NCI-H2029 (cell line): ENCODE measurements around the gene CCDC88C.

Experiments
- DNase-seq: peaks from one replicate; lab custom pipeline; 2025; lab: John Stamatoyannopoulos, UW

CCDC88C gene

DNA sequence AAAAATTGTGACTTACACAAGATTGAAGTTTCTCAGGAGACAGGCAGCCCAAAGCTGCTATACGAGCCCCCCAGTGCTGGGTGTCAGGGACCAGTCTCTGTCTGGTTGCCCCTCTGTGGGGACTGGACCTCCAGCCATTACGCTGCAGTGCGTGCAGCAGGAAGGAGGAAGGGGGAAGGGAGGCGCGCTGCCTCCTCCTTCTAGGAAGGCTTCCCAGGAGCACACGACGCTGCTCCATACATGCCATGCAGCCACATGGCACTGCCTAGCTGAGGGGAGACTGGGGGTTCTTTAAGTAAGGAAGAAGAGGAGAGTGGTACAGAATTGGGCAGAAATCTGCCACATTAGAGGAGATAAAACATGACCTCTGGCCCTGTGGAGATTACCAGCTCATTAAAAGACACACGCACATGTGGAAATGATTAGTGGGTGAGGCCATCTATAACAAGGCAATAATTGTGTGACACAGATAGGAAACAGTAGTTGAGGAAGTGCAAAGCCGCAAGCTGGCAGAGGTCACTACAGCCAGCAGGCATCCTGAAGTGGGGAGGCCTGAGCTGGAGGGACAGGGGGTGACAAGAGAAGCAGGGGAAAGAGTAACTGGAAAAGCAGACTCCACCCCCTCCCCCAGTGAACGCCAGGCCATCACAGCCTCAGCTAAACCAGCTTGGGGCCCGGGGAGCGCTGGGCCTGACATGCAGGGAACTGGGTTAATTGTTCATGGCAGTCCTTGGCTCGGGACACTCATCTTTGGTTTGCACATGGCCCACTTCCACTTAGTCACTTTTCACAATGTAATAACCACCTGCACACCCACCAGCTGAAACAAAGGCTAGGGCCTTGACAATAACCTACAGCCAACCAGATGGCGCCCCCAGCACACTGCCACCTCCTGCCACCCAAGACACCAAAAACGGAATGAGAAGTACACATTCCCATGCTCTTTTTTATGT, 39.6 kb downstream of the CCDC88C start:
- no peak for DNase-seq

DNA sequence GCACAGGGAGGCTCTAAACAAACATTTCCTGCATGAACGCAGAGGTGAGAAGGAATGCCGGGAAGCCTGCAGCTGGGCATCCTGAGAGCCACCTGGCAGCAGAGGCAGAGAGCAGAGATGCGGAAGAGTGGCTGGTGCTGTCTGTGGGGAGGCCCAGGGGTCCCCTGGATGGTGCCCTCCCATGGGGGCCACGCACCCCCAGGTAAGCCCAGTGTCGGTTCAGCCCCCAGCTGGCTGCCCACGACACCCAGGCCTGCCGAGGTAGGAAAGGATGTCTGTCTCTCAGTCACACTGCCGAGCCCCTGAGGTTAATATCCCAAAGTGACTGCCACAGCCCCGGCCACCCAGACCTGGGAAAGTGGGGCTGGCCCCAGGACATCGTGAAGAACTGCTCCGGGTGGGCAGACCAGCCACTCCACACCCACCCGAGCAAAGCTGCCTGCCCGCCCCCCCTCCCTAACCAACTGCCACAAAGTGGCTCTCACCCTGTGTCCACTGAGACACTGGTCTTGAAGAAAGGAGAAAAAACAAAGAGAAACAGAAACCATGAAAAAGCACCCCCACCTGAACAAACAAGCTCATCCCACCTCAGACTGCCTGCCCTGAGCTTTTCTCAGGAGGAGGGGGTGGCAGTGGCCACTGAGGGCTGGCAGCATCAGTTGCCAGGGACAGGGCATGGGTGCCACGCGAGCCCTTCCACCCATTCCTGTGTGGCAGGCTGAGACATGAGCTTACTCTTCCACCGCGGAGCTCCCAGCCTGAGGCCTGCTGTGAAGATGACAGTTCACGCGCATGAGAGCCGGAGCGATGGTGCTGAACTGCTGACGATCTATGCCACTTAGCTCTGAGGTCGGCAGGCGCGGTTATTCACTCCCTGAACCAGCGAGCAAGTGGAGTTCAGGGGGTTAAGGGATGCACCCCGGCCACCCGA, 40.8 kb downstream of the CCDC88C start:
- peak; percentile 36 for DNase-seq

DNA sequence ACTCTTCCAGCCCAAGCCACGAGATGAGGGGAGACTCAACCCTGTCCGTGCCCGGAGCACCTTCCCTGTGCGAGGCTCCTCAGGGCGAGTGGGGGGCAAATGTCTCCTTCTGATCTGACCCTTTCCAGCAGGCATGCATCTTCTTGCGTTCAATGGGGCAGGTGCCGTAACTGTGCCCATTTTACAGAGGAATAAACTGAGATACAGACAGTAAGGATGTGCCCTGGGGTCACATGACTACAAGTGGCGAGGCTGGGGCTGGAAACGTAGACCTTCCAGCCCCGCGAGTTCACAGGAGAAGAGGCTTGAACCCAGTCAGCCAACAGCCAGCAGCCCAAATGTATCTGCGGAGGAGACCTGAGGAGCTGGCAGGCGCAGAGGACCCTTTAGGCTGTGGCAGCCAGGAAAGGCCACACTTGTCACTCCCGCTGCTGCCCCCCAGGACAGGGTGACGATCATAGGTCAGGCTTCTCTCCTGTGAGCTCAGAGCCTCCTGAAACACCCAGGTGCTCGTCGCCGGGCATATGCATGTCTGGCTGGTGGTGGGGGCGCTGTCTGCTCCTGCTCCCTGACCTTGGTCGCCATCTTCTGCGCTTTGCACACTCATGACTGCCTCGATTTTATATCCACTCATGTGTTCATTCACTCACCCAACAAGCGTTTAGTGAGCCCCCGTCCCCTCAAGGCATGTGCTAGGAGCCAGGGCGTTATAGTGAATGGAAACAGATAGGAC, 41.7 kb downstream of the CCDC88C start:
- DNase-seq = no peak

DNA sequence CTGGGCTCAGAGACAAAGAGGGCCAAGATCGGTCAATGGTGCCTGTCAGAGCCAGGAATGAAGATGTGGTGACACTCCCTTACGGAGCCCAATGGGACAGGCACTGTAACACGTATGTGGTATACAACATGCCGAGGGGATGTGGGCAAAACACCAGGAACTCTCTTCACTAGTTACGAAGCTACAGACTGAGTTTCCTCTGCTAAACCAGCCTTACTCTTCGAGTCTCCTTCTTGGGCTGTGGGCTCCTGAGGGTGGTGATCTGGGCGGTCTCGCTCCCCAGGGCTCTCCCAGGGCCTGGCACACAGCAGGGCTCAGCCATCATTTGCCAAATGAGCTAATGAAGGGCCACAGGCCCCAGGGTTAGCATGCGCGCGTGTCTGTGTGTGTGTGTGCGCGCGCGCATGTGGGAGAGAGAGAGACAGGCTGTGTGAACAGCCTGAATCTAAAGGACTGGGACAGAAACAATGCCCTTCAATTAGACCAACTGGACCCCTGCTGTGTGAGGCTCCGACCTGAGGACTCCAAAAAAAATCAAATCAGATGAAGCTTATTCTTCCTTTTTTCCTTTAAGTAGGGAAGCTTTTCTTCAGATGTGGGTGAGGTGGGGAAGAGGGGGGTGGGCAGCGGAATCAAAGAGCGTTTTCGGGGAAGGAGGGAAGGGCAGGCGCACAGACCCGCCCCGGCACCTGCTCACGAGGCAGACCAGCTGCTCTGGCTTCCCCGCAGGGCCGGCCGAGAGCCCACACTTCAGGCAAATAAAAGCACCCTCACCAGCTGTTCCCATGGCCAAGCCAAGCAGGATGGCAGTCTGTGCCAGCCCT, 42.5 kb downstream of the CCDC88C start:
- peak; percentile 76 for DNase-seq

DNA sequence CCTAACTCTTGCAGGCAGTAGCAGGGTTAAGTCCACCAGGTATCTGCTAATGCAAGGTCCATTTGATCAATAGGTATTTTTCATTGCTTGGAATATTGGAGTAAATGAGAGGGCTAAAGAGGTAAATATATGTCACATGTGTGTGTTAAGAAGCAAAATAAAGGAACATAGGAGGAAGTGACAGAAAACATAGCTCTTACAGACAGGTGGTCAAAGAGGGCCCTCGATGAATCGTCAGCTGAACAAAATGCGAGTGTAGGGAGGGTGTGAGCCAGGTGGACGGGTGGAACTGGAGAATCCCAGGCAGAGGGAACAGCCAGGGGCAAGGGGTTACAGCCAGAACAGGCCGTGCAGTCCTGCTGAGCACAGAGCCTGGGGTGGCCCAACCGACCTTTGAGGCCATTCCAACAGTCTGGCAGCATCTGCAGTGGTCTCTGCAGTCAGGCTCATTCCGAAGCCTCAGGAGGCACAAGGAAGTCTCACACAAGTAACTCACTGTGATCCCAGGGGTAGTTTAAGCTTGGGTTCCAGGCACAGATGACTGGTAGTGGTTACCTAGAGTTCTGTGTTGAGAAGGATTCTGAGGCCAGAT, 43.2 kb downstream of the CCDC88C start:
- no peak for DNase-seq

DNA sequence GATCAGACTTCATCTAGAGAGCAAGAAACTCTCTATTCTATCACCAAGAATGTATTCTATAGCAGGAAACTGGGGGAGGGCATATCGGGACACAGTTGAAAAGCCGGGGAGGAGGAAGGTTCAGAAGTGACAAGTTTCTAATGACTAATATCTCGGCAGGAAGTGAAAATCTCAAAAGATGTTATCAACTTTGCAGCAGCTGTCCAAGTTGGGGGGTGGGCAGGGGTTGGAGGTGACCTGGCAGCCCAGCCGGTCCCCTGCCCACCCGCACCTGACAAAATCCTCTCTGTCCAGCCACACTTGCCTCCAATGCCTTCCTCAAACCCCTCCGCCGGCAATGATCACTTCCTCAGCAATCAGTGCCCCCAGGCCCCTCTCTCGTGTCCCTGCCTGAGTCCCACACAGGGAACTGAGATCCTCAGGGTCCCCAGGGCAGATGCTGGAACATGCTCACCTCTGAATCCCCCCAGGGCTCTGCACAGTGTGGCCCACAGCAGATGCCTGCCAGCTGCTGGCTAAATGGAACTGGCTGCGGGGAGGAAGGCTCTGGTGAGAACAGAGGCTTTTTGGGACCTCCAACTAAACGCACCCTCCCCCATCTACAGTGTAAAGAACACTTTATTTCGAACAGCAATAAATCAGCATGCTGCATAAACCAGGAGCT, 43.9 kb downstream of the CCDC88C start:
- no peak for DNase-seq

DNA sequence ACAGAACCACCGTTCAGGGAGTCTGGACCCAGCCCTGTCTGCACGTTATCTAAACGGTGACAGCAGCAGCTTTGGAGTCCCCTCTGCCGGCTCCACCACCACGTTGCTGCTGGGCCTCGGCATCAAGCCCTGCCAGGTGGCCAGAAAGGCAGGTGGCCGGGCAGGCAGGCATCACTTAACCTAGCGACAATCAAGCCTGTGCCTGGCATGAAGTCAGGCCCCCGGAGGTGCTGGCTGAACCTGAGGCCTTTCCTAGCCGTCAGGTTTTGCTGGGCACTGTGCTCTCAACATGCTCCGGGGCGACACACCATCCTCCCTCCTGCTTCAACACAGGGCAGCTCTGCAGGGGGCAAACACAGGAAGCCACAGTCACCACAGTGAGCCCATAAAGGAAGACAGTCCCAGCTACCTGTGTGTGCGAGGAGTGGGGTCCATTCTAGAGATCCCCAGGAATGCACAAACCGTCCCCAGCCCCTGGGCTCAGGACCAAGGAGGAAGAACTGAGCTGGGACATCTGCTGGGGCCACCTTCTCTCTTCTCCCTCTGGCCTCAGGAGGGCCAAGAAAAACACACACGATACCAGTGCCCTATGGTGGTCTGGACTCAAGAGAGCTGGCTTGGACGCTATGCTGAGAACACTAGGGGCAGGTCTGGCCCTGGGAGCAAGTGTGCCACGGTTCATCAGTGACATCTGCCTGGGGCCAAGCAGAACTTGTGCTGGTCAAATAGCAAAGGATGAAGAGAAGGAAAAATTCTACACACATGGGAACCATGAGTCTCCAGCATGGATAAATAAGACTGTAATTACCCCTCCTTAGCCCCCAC, 44.7 kb downstream of the CCDC88C start:
- DNase-seq = peak; percentile 55

DNA sequence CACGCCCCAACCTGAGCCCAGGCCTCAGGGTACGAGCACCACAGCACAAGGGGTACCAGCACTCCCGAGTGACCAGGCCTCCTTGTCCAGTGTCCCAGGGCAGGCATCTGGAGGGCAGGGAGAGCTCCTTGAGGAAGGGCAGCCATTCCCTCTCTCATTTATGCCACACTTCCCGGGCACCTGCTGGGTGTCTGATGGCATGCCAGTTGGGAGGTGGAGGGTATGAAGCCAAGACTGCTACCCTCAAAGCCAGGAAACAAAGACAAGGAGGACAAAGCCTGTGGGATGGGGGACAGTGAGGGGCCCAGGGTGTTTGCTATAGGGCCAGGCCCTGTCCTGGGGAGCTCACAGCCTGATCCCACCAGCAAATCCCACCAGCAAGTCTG, 45.6 kb downstream of the CCDC88C start:
- no peak for DNase-seq

DNA sequence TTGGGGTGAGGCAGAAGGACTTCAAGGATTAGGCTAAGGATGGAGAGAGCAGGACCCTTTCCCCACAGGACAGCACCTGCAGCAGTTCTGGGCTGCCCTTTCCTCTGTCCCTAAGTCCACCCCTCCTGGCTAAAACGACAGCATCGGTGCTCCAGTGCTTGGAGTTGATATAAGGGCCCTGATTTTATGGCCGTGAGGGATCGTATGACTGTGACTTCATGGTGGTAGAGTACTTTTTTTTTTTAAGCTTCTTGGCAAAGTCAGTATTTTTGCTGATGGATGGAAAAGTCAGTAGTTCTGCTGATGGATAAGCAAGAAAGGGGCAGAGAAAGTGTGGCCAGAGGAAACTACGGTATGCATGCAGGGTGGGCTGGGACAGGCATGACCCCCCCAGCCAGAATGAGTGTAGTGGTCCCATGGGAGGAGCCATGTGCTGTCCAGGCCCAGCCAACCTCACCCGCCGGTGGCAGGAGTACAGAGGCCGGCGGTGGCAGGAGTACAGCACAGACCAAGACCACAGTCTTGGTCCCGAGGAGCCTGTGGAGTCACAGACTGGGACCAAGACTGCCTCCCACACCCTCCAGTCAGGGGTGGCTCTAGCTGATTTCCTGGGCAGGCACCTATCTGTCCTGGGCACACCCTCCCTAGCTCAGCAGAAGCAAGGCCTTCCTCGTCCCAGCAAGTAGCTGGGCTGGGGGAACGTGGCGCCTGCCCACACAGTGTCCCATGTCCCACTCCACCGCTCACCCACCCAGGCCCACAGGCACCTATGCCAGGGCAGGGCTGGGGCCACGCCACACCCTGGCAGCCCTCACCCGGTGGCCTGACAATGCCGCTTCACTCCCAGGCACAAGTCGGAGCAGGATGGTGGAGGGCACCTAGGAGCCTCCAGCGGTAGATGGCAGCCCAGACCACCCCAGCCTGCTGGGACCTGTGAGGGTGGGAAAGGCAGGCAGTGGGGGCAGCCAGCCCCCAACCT, 46.3 kb downstream of the CCDC88C start:
- DNase-seq = no peak

DNA sequence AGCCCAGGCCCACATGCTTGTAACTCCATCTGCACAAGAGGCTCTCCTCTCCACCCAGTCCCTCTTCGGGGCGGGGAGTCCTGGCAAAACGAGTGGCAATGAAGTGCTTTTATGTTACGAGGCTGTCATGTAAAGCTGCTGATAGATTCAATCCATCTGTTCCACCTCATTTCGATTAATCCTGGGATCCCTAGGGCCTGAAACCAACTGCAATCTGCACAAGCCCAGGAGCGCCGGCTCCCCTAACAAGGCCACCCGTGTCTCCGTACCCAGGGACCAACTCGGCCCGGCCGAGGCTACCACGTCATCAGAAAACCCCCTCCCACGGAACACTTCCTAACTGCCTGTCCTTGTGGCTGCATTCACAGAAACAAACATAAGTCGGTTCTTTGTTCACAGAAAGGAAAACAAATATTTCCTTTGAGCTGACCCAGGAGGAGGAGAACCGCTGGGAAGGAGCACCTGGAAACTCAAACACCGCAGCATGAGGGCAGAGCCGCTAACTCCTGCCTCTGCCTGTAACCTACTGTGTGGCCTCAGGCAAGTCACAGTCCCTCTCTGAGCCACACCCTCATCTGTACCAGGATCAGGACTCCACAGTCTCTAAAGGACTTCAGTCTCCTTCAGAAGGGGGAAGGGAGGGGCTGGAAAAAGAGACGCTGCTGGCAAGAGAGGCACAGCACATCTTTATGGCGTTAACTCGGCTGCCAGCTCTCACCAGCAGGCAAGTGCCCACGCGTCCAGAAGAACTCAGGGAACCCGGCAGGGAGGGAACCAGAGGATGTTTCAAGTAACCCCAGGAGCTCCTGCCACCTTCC, 47.8 kb downstream of the CCDC88C start:
- no peak for DNase-seq

DNA sequence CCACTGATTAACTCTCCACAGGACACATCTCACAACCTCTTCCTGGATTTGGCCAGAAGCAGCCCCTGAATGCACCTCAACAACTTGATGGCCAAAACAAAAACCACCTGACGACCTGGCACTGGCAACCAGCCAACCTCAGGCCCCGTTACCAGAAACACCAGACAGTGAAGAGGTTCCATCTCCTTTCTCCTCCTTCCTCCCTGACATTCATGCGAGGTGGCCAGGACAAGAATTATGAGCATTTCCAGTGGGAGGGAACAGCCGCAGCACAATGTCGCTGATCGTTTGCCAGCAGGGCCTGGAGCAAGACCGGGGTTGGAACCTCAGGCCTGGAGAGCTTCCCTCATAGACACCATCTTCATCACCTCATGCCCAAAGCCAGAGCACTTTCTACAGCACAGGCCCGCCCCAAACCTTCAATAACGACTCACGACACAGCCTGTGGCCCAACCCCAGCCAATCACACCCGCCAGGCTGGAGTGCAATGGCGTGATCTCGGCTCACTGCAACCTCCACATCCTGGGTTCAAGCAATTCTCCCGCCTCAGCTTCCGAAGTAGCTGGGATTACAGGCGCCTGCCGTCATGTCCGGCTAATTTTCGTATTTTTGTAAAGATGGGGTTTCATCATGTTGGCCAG, 48.7 kb downstream of the CCDC88C start:
- DNase-seq = no peak

DNA sequence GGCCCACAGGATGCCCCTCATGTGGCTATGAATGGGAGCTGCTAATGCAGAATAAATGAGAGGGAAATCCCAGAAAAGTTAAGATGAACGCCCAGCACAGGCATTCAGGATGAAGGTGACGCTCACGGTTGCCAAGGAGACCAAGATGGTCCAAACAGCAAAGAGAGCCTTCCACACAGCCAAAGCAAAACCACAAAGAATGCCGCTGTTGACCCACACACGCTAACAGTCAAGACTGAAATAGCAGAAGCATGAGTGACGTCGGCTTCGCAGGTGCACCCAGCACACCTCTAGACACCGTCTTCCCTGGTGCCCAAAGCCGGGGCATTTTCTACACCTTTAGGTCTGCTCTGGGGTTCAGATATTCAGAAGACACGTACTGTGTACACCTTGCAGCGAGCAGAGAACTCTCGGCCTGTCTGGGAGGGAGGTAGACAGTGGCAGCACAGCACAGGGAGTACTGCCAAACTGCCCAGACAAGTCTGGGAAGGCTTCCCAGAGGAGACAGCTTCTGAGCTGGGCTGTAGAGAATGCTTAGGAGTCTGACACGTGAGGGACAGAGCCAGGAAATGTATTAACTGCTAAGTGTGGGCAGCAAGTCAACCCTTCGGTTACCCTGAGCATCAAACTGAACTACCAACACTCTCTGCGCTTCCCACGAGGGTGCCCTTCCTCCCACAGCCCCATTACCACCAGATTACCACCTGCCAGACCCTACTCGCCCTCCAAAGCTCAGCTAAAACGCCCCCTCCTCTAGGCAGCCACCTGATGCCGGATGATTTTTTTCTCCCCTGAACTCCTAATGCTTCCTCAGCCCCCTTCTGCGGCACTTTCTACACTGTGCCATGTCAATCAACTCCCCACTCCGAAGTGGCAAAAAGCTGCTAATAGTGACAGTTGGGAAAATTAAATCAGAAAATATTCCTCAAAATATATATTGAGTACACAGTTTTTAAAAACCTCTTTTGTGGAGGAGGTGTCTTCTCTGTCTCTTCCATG, 50.1 kb downstream of the CCDC88C start:
- DNase-seq = no peak

DNA sequence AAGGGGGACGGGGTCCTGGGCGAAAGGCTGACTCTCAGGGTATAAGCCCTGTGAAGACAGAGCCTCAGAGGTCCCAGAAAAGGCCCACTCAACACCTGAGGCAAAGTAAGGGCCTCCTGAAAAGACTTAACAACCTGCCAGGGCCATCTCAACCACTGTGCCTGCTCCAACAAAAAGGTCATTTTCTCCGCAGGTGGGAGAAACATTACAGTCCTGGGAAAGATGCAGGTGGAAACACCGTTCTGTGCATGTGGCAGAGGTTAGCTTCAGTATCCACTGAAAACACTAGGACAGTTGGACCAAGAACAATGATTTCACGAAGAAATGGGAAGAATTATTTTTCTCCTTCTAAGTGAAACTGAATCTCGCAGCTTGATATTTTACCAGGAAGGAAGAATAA, 50.9 kb downstream of the CCDC88C start:
- DNase-seq = no peak

DNA sequence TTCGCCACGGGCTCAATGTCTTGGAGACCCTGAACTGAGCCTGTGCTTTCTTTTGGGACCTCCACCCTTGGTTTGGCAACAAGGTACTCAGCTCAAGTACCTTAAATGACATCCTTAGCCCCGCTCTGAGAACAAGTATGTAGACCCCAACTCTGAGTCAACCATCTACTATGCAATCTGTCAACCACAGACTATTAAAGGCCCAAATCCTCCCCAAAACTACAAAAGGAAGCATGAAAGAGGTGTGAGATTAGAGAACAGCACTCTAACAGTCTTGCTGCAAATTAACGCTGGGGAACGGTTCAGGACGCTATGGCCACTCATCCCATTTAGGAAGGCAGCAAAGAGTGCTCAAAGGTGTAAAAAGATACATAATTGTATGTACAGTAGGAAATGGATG, 52.1 kb downstream of the CCDC88C start:
- no peak for DNase-seq

DNA sequence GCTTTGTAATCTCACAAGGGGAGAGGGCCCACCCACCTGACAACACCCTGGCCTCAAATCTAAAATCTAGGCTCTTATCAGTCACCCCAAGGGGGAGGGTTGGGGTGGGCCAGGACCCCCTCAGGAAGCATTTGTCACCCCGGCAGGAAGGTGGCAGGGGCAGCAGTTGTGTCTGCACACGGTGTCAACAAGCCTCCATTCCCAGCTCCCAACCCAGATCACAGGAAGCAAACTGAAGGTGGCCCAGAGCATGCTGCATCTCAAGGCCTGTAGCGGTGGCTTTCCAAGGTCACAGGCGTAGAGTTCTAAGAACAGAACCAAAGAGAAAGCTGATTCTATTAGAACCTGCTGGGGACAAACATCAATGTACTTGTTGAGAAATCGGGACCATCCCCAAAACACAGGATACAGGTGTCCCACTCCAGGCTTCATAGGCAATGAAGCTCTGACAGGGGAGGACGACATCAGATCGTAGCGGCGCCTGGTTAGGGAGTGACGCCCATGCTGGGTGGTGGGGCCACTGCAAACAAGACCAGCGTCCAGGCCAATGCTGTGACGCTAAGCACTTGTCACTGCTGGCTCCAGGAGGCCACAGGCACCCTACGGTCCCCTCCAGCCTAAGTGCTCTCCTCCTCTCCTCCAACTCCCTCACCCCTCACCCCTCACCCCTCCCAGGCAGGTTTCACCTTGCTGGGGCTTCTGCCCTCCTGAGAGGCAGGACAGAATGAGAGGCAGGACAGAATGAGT, 52.9 kb downstream of the CCDC88C start:
- no peak for DNase-seq
